WERI-Rb-1 (cell line): ENCODE results near the gene PABPN1.

Experiments used
- DNase-seq: peaks from one replicate; pipeline ENCODE4 v3.0.0-alpha.2; 2020
- H3K27ac ChIP-seq: fragments of 250-450 bp; sonication (Bioruptor Pico); 2 replicates; pipeline ENCODE4 v1.5.1; 2020; ENCODE audit warnings: mild to moderate bottlenecking, moderate library complexity
- H3K27me3 ChIP-seq: fragments of 250-450 bp; sonication (Bioruptor Pico); 2 replicates; pipeline ENCODE4 v1.5.1; 2021; ENCODE audit warnings: mild to moderate bottlenecking, low read depth, moderate library complexity; ENCODE audit not compliant: insufficient read depth, severe bottlenecking
- H3K36me3 ChIP-seq: fragments of 250-450 bp; sonication (Bioruptor Pico); 2 replicates; pipeline ENCODE4 v1.5.1; 2020; ENCODE audit warnings: mild to moderate bottlenecking, moderate library complexity
- H3K4me3 ChIP-seq: 2 replicates; pipeline ENCODE4 v1.5.1; 2011; ENCODE audit warnings: low read depth, mild to moderate bottlenecking, control low read depth, low read length
- H3K9me3 ChIP-seq: fragments of 250-450 bp; sonication (Bioruptor Pico); 2 replicates; pipeline ENCODE4 v1.5.1; 2021; ENCODE audit warnings: mild to moderate bottlenecking, moderate library complexity; ENCODE audit not compliant: severe bottlenecking
- CTCF ChIP-seq: IDR thresholded peaks from 2 replicates; pipeline ENCODE4 v1.5.1; 2011; ENCODE audit warnings: low read depth, mild to moderate bottlenecking, control low read depth, inconsistent platforms, low read length

The PABPN1 gene

GRCh38 chr14:23301288-23301968 is 19.8 kb upstream of the PABPN1 start:
- Histone ChIP-seq H3K9me3 (no peaks in the 10 kb centered on the region), H3K27me3 (no peaks in the 10 kb centered on the region), H3K27ac (peak overlapping the region; percentile 98), H3K36me3 (peaks cover 22% of the 10 kb centered on the region), H3K4me3 (peak overlapping the region; percentile 79)
- TF ChIP-seq CTCF = peak; percentile 74
- peak; percentile 98 for DNase-seq

- Histone ChIP-seq H3K9me3 (no peaks in the 10 kb centered on the region), H3K27me3 (no peaks in the 10 kb centered on the region), H3K36me3 (peaks cover 19% of the 10 kb centered on the region), H3K27ac (peak overlapping the region; percentile 94), H3K4me3 (peak overlapping the region; percentile 79)
- no peak for TF ChIP-seq CTCF
- DNase-seq = no peak
Observed at GRCh38 chr14:23301969-23302289, 19.3 kb upstream of the PABPN1 start.

GRCh38 chr14:23302290-23303225 is 18.7 kb upstream of the PABPN1 start, which contains the start of gene PPP1R3E:
Gene PPP1R3E (minus strand): TSS chr14:23302859. CDS start chr14:23302576, 283 bp downstream.
- H3K36me3 ChIP-seq = peaks cover 20% of the 10 kb centered on the region
- peak within 1 kb of the TSS; percentile 79 for H3K4me3 ChIP-seq
- no peaks in the 10 kb centered on the region for H3K9me3 ChIP-seq
- DNase-seq = peak; percentile 92
- no peak for TF ChIP-seq CTCF
- H3K27ac ChIP-seq = peak within 1 kb of the TSS; percentile 94
- no peaks in the 10 kb centered on the region for H3K27me3 ChIP-seq

GRCh38 chr14:23306412-23307145 is 14.7 kb upstream of the PABPN1 start, which contains the start of gene BCL2L2:
Gene BCL2L2 (plus strand): TSS chr14:23306833. CDS start chr14:23307768, 935 bp downstream.
- no peak for TF ChIP-seq CTCF
- peak; percentile 96 for DNase-seq
- Histone ChIP-seq H3K27me3 (no peaks in the 10 kb centered on the region), H3K9me3 (no peaks in the 10 kb centered on the region), H3K4me3 (peak within 1 kb of the TSS; percentile 84), H3K27ac (peak within 1 kb of the TSS; percentile 86), H3K36me3 (peaks cover 41% of the 10 kb centered on the region)

- peak overlapping the region; percentile 84 for H3K4me3 ChIP-seq
- H3K27ac ChIP-seq = peak overlapping the region; percentile 86
- TF ChIP-seq CTCF = no peak
Observed at GRCh38 chr14:23307146-23307530, 14.1 kb upstream of the PABPN1 start.

More at GRCh38 chr14:23307146-23307530, 14.1 kb upstream of the PABPN1 start:
- Histone ChIP-seq H3K36me3 (peaks cover 41% of the 10 kb centered on the region), H3K9me3 (no peaks in the 10 kb centered on the region), H3K27me3 (no peaks in the 10 kb centered on the region)
- no peak for DNase-seq
